ENCODE data around the gene AFAP1.

DNA sequence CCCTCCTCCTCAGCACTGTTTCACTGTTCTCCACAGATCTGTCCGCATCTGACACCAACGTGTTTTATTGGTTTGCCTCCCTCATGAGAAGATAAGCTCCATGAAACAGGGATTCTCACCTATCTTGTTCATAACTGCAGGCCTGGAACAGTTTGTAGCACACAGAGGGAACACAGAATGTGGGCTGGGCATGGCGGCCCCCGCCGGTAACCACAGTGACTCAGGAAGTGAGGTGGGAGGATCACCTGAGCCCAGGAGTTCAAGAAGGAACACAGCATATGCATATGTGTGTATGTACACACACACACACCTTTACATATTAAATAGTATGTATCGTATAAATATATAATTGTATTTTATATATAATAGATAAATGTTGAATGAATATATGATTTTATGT, 168.6 kb downstream of the AFAP1 start:
- no peak for TF ChIP-seq POLR2A (IDR thresholded peaks at IDR 0.05)
- TF ChIP-seq, protein P1, sequence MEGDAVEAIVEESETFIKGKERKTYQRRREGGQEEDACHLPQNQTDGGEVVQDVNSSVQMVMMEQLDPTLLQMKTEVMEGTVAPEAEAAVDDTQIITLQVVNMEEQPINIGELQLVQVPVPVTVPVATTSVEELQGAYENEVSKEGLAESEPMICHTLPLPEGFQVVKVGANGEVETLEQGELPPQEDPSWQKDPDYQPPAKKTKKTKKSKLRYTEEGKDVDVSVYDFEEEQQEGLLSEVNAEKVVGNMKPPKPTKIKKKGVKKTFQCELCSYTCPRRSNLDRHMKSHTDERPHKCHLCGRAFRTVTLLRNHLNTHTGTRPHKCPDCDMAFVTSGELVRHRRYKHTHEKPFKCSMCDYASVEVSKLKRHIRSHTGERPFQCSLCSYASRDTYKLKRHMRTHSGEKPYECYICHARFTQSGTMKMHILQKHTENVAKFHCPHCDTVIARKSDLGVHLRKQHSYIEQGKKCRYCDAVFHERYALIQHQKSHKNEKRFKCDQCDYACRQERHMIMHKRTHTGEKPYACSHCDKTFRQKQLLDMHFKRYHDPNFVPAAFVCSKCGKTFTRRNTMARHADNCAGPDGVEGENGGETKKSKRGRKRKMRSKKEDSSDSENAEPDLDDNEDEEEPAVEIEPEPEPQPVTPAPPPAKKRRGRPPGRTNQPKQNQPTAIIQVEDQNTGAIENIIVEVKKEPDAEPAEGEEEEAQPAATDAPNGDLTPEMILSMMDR (IDR thresholded peaks at IDR 0.05) = no peak

Measured in uterus (tissue), 2 donors.